ENCODE results near the gene LMOD1. TPM values are rescaled to one million over a fixed set of nuclear protein-coding genes. Genes with fewer than 3 reads are reported as not detected.
"Not testable (repeated sequence)": the region's sequence is repeated elsewhere in the genome, so short reads cannot be mapped to it uniquely, and the experiment has no call there.

The LMOD1 gene
- polyA plus RNA-seq, 4 donors: 3.4 to 4.6 (median 4.6) TPM

DNA sequence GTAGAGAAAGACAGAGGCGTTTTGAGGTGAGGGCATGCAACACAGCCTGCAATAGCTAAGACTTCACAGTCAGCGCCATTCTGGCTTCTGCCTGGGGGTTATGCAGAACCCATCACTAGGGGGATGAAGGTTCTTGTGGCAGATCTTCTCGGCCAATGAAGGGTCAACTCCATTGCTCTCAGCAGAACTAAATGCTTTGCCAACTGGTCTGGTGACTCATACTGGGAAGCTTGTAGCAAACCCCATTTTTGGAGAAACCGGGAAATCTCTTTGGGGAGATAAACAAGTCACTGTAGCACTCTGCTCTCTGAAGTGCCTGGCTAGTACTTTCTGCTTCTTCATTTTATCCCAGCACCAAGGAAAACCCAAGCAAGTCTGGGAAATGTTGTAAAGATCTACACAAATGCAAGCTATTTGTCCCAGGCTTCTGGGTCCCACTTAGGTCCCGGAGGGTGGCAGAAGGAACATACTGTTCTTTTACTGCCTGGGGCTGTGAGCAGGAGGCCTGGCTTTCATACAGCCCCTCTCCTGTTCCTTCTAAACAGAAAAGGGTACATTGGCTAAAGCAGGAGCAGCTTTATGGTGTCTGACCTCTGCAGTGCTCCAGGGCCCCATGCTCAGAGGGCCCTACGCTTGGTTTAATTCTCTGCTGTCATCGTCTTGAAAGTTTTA is 28.9 kb downstream of the LMOD1 start:
- no peak for DNase-seq (ENCODE audit: low read depth in 4 of 4, low spot score in 3 of 4)

DNA sequence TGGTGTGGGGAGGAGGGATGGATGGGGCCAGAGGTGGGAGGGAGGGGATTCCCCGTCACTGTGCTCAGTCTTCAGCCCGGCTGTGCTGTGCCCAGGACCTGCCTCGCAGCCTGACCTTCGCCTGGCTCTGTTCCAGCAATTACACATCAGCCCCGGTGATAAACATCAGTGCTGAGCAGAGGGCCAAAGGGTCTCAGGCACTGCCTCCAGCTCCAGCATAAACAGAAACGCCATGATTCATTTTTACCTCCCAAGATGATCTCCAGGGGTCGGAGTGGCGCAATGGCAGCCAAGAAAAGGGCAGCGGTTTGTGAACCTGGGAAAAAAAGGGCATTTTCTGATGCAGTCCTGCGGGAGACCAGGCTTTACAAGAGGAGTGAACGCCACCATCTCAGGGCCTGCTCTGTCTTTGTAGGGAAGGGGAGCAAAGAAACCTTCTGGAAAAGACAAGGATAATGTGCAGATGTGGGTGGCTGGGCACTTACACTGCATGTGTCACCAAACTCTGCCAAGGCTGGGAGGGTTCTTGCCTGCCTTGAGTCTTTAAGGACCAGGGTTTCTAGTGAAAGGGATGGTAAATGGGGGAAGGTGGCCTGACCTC is 29.6 kb downstream of the LMOD1 start:
- DNase-seq (ENCODE audit: low read depth in 4 of 4, low spot score in 3 of 4): peak in 3 of 4 donors; percentile 65 to 76 (median 72)

DNA sequence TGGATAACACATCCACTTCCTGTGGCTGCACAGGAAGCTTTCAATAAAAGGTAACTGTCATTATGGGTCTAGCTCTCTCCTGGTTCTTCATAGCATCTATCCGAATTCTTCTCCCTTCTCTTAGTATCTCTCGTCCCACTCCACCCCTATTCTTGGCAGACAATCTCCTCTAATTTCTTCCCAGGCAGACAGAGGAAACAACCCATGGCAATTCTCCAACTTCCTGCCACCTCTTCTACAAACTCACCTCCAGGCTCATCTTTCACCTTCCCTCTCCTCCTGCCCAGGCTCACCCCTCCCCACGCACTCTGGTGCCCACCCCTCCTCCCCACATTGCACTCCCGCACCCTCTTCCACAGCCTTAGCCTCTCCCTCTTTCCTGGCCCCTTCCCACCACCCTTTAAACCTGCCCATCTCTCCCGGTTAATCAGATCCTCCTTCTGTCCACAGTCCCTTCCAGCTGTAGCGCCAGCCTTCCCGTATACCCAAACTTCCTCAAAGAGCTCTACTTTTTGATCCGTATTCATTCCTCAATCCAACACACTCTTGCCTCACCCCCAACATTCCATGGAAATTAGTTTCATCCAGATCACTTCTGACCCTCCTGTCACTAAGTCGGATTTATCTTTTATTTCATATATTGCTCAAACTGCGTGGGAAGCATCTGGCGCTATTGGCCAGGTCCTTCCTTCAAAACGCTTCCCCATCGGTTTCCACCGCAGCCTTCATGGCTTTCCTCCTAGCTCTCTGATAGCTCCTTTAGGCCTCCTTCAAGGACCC is 31.7 kb downstream of the LMOD1 start:
- DNase-seq (ENCODE audit: low read depth in 4 of 4, low spot score in 3 of 4): no peak

DNA sequence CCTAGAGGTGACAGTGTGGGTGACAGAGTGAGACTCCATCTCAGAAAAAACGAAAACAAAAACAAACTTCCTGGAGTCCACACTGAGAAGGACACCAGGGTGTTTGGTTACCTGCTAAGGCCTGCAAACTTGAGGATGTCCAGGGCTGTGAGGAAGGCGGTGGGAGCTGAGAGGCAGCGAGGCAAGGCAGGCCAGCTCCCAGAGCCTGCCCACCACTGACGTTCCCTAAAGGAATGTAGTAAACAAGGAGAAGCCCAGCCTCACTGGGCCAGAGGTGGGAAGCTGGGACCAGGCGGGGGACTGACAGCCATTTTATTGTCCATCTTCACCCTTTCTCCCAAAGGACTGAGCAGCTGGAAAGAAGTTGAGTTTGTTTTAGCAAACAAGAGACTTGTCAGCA is 33.5 kb downstream of the LMOD1 start:
- no peak for DNase-seq (ENCODE audit: low read depth in 4 of 4, low spot score in 3 of 4)

DNA sequence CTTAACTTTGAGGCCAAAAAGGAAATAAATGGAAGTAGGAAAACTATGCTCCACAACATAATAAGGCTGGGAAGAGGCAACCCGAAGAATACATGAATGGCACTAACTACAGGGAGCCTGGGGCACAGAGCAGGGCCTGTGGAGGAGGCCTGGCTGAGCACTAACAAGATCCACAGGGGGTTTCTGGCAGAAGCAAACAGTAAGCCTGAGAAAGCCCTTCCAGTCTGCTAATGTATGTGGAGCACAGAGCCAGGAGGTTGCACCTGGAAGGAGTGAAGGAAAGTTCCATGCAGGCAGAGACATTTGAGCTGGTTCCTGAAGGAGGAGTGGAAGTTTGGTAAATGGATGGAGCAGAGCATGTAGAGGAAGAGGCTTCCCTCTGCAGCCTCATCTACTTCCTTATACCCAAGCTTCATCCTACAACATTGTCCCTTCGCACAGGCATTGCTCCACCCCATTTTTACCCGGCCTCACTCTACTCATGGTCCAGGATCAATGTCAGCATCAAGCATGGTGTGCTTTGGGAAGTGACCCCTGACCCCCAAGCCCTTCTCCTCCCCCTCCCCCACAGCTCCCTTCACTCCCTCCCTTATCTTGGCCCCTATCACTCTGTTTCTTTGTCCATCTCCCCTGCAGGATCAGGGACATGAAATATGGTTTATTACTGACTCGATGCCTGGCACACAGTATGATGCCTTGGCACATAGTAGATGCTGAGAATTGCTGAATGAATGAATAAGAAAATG is 34.3 kb downstream of the LMOD1 start:
- no peak for DNase-seq (ENCODE audit: low read depth in 4 of 4, low spot score in 3 of 4)

DNA sequence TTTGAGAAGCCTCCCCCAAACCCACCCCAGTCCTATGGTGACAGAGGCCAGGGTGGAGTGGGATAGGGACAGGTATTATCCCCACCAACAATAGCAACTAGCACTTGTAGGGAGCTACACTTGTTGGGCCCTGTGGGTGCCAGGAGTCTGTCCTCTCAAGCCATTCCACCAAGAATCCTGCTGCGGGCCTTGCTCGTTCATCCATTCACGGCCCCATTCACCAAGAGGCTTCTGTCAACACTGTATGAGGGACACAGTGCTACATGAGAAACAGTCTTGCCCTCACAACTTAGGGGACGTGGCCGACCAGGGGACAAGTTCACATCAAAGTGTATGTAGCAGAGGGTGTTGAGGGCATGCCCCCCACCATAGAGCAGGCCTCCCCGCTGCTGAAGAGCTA is 38.7 kb downstream of the LMOD1 start:
- no peak for DNase-seq (ENCODE audit: low read depth in 4 of 4, low spot score in 3 of 4)

DNA sequence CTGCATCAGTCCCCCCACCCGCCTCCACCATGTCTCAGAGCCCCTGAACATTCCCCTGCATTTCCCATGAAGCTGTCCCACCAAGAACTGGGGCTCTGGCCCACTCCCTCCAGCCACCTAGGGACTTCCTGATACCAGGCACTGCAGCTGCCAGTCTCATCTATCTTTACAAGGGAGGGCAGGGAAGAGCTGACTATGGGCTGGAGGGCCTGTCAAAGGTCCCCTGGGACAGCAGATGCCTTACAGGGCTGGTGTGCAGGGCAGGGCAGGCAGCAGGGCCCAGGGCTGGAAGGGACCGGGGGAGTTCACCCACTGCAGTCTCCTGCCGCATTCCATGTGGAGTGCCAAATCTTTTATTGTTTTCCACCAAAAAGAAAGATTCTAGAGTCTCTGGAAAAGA is 40.0 kb downstream of the LMOD1 start:
- DNase-seq (ENCODE audit: low read depth in 4 of 4, low spot score in 3 of 4): no peak

DNA sequence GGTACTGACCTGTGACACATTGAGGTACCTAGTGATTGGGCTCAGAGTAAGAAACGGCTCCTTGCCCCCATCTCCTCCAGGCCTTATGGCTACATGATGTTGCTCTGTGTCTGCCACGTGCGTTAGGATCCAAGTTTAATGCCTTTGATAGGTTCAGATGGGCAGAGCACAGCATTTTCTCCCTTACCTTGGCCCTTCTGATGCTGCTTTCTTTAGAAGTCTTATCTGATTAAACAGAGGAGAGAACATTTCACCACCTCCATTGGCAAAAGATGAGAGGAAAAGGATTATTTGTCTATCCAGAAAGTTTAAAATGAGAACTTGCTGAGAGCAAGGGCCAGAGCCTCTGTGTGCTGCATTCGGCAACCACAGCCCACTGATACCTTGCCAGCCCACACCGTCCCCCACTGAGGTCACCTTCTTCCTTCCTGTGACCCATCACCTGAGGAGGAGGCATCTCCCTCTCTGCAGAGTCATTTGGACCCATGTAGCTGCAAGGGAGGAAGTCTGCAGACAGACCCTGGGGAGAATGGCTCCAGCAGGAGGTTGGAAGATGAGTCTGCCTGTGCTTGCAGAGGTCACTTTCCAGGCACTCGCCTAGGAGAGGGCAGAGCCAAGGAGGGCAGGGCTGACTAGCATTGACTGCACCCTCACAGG is 41.0 kb downstream of the LMOD1 start:
- no peak for DNase-seq (ENCODE audit: low read depth in 4 of 4, low spot score in 3 of 4)

DNA sequence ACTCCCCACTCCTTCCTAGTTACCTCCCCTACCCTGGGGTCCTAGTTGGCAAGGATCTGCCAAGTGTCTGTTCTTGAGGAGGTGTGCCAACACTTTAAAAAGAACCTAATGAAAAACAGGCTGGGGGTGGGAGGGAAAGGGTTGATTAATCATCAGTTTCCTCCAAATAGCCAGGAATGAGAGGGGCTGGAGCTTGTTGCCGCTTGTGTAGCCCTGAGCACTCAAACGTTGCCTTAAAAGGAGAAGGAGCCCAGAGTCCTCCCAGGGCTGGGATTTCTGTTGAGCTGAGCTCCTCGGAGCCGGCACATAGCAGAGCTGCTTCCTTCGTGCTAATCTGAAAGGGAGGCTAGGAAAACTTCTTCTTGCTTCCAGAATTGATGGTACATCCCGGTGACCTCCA is 41.8 kb downstream of the LMOD1 start:
- peak in 3 of 4 donors; percentile 33 to 42 (median 35) for DNase-seq (ENCODE audit: low read depth in 4 of 4, low spot score in 3 of 4)

DNA sequence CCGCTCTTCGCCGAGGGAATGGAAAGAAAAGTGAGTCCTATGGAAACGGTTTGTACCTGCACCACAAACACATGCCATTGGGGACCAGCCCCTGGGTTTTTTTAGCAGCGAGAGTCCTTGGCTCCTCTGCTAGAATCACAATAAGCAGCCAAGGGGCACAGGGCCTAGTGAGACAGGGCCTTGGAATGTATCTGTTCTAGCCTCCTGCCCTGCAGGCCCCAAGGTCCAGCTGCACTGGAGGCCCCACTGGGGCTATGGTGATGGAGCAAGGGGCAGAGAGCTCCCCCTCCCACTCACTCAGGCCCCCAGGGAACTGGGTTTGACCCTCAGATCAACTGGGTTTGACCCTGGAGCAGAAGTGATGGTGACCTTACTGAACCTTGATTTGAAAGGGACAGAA is 43.2 kb downstream of the LMOD1 start:
- no peak for DNase-seq (ENCODE audit: low read depth in 4 of 4, low spot score in 3 of 4)

DNA sequence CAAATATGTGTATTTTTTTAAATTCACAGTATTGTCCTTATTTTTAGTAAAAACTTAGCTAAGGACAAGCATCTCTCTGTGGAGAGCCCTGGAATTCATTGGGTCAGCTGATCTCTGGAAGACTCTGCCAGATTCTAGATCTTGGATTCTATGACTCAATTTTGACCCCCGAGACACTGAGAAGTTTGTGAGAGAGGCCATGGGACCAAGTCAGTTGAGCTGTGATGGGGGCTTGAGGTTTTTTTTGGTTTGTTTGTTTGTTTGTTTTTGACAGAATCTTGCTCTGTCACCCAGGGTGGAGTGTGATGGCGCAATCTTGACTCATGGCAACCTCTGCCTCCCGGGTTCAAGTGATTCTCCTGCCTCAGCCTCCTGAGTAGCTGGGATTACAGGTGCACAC is 44.1 kb downstream of the LMOD1 start:
- DNase-seq (ENCODE audit: low read depth in 4 of 4, low spot score in 3 of 4): no peak

DNA sequence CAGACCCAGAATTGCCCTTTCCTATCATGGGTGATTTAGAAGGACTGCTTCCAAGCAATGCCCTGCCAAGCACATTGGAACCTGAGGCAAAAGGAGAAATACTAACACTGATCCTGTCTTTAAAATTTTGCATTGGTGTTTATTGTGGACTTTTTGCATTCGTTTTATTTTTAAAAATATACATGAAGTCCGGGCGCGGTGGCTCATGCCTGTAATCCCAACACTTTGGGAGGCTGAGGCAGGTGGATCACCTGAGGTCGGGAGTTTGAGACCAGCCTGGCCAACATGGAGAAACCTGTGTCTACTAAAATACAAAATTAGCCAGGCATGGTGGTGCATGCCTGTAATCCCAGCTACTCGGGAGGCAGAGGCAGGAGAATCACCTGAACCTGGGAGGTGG is 45.3 kb downstream of the LMOD1 start:
- not testable (repeated sequence) for DNase-seq (ENCODE audit: low read depth in 4 of 4, low spot score in 3 of 4)

DNA sequence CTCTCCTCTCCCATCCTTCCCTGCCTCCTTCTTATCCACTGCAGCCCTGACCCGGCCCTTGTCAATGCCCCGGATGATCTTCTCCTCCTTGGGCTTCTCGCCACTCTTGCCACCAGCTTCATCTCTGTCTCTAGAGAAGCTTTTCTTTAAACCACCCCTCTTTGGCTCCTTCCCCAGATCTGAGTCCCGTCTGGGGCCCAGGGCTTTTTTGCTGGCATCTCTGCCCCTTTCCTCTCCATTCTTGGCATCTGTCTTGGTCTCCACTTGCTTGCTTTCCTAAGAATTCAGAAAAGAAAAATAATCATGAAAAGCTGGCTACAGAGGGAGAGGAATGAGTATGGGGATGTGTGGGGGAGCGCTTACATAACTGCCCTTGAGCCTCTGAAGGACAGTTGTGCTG is 45.9 kb downstream of the LMOD1 start:
- no peak for DNase-seq (ENCODE audit: low read depth in 4 of 4, low spot score in 3 of 4)

DNA sequence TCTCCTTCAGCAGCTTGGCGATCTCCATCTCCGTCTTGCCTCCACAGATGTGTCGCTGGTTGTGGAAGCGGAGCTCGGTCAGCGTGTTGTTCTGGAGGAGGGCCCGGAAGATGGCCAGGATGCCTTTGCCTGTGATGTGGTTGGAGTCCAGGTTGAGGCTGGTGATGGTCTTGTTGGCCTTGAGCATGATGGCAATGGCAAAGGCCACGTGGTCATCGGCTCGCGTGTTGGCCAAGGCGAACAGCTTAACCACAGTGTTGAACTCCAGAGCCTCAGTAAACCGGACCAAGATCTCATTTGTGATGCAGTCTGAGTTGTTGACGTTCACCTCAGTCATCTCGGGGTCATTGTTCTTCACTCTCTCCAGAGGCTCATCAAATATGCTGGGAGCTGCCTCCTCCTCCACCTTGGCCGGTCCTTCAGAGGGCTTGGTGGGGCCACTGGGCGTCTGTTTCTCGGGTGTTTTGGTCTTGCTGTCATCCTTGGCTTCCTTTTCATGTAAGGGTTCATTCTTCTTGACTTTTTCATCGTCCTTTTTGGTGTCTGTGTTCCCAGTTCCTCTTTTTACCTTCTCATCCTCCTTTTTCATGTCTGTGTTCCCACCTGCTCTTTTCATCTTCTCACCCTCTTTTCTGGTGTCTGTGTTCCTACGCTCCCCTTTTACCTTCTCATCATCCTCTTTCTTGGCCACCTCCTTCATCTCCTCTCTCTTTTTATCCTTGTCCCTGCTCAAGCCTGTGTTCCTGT is 46.5 kb downstream of the LMOD1 start:
- no peak for DNase-seq (ENCODE audit: low read depth in 4 of 4, low spot score in 3 of 4)

DNA sequence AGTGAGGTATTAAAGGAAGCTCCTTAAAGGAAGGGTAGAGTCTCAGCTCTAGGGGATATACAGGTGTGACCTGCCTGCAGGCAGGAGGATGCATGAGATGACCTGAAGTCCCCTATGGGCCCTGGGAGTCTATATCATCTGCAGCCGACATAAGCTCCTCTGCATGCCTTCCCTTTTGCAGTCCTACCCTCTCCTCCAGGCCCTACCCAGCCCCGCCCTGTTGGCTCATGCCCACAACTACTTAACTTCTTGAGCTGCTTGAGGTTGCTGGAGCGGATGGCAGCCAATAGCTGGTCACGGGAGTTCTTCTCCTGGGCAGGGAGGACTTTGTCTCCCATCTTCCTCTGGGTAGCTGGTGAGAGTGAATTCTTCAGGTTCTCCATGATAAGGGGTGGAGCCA is 47.4 kb downstream of the LMOD1 start:
- no peak for DNase-seq (ENCODE audit: low read depth in 4 of 4, low spot score in 3 of 4)

DNA sequence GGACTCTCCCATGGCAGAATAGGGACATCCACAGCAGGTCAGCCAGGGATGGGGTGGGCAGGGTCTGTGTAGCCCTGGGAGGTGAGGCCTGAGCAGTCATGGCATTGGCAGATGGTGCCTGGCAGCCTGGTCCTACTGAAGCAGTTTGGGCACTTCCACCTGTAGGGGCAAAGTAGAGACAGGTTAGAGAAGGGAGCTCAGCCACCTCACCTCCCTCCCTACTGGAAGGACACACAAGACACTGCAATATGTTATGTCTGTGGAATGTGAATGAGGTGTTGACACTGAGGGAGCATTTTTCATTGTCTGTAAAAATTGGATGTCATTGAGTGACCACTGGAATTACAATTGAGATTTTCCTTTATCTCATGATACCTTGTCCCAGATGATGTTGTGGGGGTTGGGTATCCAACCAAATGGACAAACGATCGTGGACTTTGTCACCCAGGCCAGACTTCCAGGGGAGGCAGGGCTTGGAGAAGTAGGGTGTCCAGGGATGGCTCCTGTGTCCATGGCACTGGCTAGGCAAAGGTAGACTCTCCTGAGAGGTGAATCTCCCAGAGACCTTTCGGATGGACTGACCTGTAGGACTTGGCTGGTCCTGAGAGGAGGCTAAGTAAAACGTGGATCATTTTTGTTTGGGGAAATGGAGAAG is 48.0 kb downstream of the LMOD1 start:
- no peak for DNase-seq (ENCODE audit: low read depth in 4 of 4, low spot score in 3 of 4)

DNA sequence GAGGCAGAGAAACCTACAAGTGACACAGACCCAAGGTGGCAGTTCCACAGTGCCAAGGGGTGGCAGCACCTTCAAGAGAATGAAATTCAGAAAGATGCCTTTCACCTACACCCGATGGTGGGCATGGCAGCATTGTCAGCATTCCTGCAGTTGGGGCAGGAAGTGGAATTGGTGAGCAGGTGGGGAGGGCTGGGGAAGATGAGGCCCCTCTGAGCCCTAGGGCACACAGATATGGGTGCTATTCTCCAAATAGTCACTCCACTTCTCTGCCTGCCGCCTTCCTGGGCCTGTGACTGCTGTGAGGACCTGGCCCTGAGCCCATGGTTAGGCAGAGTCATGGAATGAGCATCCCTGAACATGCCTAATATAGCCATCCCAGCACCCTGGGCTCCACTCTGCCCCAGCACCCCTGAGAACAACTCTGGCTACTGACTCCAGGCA is 49.4 kb downstream of the LMOD1 start:
- no peak for DNase-seq (ENCODE audit: low read depth in 4 of 4, low spot score in 3 of 4)

DNA sequence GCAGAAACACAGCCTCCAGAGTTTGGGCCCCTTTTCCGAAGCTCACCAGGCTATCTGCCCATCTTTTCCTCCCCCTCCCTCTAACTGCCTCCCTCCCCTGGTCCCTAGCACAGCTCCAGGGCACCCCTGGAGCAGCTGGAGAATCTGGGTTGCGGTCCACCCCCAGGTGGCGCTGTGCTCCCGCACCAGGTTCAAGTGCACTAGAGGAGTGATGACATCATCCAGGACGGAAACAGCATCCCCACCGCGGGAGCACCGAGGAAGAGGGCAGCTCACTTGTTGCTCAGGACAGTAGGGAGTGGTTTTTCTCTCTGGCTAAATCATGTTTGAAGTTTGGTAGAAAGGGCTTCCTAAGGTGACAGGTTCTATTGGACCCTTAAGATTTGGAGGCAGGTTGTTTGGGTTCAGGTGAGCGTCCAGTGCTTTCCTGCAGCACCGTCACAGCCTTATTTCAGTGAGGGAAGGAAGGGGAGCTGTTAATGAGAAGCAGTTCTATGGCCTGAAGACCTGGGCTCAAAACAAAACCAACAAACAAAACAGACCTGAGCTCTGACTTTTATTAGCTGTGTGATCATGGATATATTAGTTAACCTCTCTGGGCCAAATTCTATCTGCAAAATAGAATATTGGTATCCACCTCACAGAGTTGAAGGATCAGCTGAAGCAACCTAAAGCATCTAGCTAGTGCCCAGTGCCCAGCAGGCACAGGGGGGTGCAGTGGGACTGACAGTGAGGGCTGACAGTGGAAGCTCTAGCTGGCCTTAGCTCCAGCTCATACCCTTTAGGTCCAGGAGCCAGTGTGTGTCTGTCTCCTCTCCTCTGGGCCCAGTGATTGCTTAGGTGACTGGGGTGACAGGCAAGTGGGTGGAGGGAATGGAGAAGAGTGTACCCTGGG is 50.2 kb downstream of the LMOD1 start:
- peak; percentile 64 to 82 (median 72) for DNase-seq (ENCODE audit: low read depth in 4 of 4, low spot score in 3 of 4)
